ENCODE measurements around the gene FHAD1. TPM values are rescaled to one million over a fixed set of nuclear protein-coding genes. Genes with fewer than 3 reads are reported as not detected.

Gene FHAD1
- total RNA-seq, 4 donors from 2014 or later, result not detected

GRCh38 chr1:15201849-15202551 lies 45.0 kb upstream of the FHAD1 start:
- no peak for ATAC-seq
- no peak for DNase-seq
- no peaks in the 10 kb centered on the region for H3K4me1 ChIP-seq
- H3K4me3 ChIP-seq, result no peak overlapping the region
- intact Hi-C loops (cut with DNase I; ENCODE audit: low total_unique reads), result no loop called here
- TF ChIP-seq POLR2A (IDR thresholded peaks at IDR 0.05) (no peak), CTCF (IDR thresholded peaks at IDR 0.05 in 4 of 5, conservative IDR thresholded peaks at IDR 0.05 in 1 of 5) (no peak)
- no peaks in the 10 kb centered on the region for H3K9me3 ChIP-seq
- no peaks in the 10 kb centered on the region for H3K27me3 ChIP-seq
- H3K27ac ChIP-seq, result no peak overlapping the region
- H3K36me3 ChIP-seq, result no peaks in the 10 kb centered on the region
- in situ Hi-C loops (cut with MboI; ENCODE audit: low sequenced_read_pairs in 4 of 4), result no loop called here

DNA sequence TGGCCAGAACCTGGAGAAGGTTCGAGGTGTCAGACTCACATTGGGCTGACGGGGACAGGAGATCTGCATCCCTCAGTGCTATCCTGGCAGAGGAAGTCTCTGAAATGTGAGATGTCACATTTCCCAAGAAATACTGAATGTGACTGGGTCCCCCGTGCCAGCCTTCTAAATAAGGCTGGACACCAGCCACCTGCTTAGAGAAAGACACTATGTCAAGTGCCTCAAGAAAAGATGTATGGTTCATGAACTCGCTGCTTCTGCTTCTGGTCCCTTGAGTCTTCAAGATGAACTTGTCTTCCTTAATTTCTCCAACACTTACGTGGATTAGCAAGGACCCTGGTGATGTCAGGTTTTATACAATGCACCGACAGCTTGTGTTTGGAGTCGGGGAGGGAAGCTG lies 42.1 kb upstream of the FHAD1 start:
- H3K4me3 ChIP-seq, result no peak overlapping the region
- H3K36me3 ChIP-seq, result no peaks in the 10 kb centered on the region
- H3K27ac ChIP-seq, result no peak overlapping the region
- TF ChIP-seq CTCF (IDR thresholded peaks at IDR 0.05 in 4 of 5, conservative IDR thresholded peaks at IDR 0.05 in 1 of 5) (no peak), POLR2A (IDR thresholded peaks at IDR 0.05) (no peak)
- no peaks in the 10 kb centered on the region for H3K4me1 ChIP-seq
- ATAC-seq, result no peak
- intact Hi-C loops (cut with DNase I; ENCODE audit: low total_unique reads) (no loop called here), in situ Hi-C loops (cut with MboI; ENCODE audit: low sequenced_read_pairs in 4 of 4) (no loop called here)
- no peaks in the 10 kb centered on the region for H3K9me3 ChIP-seq
- DNase-seq, result no peak
- no peaks in the 10 kb centered on the region for H3K27me3 ChIP-seq

DNA sequence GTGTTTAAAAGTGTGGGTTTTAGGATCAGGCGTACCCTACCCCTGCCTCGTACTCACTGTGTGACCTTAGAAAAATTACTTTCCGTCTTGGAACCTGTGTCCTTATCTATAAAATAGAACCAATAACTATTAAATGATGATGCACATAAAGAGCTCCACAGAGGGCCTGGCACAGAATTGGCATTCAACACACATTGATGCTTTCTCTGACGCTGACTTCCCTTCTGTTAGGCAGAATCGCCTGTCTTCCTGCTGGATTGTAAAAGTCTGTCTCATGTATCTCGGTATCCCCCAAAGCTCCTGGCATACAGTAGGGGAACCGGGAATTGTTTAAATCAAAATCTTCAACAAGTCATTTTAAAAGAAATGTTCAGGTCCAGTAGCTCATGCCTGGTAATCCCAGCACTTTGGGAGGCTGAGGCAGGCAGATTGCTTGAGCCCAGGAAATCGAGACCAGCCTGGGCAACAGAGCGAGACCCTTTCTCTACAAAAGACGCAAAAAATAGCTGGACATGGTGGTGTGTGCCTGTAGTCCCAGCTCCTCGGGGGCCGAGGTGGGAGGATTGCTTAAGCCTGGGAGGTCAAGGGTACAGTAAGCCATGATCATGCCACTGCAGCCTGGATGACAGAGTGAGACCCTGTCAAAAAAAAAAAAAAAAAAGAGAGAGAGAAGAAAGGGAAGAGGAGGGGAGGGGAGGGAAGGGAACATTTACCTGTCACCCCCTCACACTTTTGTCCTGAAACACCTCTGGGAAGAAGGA lies 41.3 kb upstream of the FHAD1 start:
- Histone ChIP-seq H3K27ac (no peak overlapping the region), H3K4me1 (peaks cover 0 to 4% of the 10 kb centered on the region in 2 donors), H3K4me3 (no peak overlapping the region), H3K36me3 (no peaks in the 10 kb centered on the region), H3K9me3 (no peaks in the 10 kb centered on the region), H3K27me3 (no peaks in the 10 kb centered on the region)
- ATAC-seq (no peak), DNase-seq (no peak)
- in situ Hi-C loops (cut with MboI; ENCODE audit: low sequenced_read_pairs in 4 of 4) (no loop called here), intact Hi-C loops (cut with DNase I; ENCODE audit: low total_unique reads) (no loop called here)
- TF ChIP-seq CTCF (IDR thresholded peaks at IDR 0.05 in 4 of 5, conservative IDR thresholded peaks at IDR 0.05 in 1 of 5) (no peak), POLR2A (IDR thresholded peaks at IDR 0.05) (no peak)

DNA sequence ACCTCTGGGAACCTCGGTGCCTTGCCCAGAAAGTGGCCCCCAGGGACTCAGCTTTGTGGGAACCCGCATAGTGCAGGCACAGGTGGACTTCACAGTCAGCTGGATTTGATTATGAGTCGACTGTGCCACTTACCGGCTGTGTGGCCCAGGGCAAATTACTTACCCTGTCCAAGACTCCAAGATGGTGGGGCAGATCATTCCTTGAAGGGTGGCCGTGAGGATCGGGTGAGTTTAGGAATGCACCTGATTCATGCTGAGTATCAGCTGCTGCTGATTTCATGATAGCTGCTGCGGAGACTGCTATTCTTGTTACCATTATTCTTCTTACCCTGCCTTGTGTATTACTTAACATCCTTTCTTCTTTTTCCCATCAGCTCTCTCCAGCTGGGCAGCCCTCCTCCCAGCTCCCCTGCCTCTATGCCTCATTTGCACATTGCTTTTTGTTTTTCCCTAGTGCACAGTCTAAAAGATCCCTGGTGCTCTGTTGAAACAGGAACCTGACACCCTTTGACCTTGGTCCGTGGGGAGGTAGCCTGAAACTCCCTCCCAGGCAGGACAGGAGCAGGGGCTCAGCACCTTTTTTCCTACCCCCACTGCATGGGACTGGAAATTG lies 40.5 kb upstream of the FHAD1 start:
- TF ChIP-seq CTCF (IDR thresholded peaks at IDR 0.05 in 4 of 5, conservative IDR thresholded peaks at IDR 0.05 in 1 of 5) (no peak), POLR2A (IDR thresholded peaks at IDR 0.05) (no peak)

More for the DNA sequence above, 40.5 kb upstream of the FHAD1 start:
- no peak for DNase-seq
- Histone ChIP-seq H3K9me3 (no peaks in the 10 kb centered on the region), H3K27me3 (no peaks in the 10 kb centered on the region), H3K27ac (no peak overlapping the region), H3K4me1 (peaks cover 0 to 4% of the 10 kb centered on the region in 2 donors), H3K4me3 (no peak overlapping the region), H3K36me3 (no peaks in the 10 kb centered on the region)
- intact Hi-C loops (cut with DNase I; ENCODE audit: low total_unique reads), result no loop called here
- no peak for ATAC-seq
- in situ Hi-C loops (cut with MboI; ENCODE audit: low sequenced_read_pairs in 4 of 4), result no loop called here
